RWPE2 (cell line): Measurements from ENCODE around the gene ZMIZ1.

Source experiments
- ATAC-seq: fragments of 200-7000 bp; cut with Tn5 transposase; 3 replicates; pipeline ENCODE4 v1.9.1; 2021; ENCODE audit warnings: low read depth
- DNase-seq: peaks from one replicate; pipeline ENCODE4 v3.0.0-alpha.2; 2020; ENCODE audit warnings: low spot score
- H3K27ac ChIP-seq: fragments of 450-650 bp; 2 replicates; pipeline ENCODE4 v1.5.1; 2017; ENCODE audit warnings: mild to moderate bottlenecking; ENCODE audit not compliant: poor library complexity, severe bottlenecking
- H3K27me3 ChIP-seq: fragments of 250-450 bp; sonication (Bioruptor Pico); 2 replicates; pipeline ENCODE4 v1.5.1; 2021; ENCODE audit warnings: mild to moderate bottlenecking, moderate library complexity; ENCODE audit not compliant: insufficient read depth, poor library complexity, severe bottlenecking
- H3K36me3 ChIP-seq: fragments of 250-450 bp; sonication (Bioruptor Pico); 2 replicates; pipeline ENCODE4 v1.5.1; 2020; ENCODE audit warnings: low read depth, mild to moderate bottlenecking, moderate library complexity
- H3K4me1 ChIP-seq: fragments of 250-450 bp; sonication (Bioruptor Pico); 2 replicates; pipeline ENCODE4 v1.5.1; 2021; ENCODE audit warnings: mild to moderate bottlenecking, moderate library complexity; ENCODE audit not compliant: insufficient read depth, poor library complexity, severe bottlenecking
- H3K4me3 ChIP-seq: fragments of 250-450 bp; sonication (Bioruptor Pico); 2 replicates; pipeline ENCODE4 v1.5.1; 2021; ENCODE audit warnings: mild to moderate bottlenecking, moderate library complexity; ENCODE audit not compliant: severe bottlenecking
- H3K9me3 ChIP-seq: fragments of 250-450 bp; sonication (Bioruptor Pico); 2 replicates; pipeline ENCODE4 v1.5.1; 2021; ENCODE audit warnings: mild to moderate bottlenecking, moderate library complexity; ENCODE audit not compliant: severe bottlenecking
- TF ChIP-seq, protein P1 (sequence below): fragments of 450-650 bp; IDR thresholded peaks from one replicate; pipeline ENCODE4 v1.5.1; 2017; ENCODE audit warnings: mild to moderate bottlenecking, moderate library complexity; ENCODE audit not compliant: poor library complexity, severe bottlenecking

Gene ZMIZ1

DNA sequence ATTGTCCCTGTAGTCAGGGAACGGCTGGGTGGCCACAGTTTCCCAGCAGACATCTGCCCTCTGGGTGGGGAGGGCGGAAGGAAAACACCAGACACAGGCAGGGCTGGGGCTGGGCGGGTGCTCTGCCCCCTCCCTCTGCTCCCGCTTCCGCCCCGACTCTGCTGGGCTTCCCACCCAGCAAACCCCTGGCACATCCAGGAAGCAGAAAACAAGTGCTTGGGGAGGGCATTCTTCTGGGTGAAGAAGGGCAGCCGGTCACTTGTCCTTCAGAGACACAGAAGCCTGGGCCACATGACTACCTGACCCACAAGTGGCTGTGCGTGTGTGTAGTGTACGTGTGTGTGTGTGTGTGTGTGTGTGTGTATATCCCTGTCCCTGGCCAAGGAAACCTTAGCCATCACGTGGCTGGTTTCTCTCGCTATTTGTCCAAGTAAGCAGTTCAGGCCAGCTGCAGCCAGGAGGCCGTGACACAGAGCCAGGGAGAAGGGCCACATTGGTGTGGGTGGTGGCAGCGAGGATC, 77.9 kb downstream of the ZMIZ1 start:
- DNase-seq, result no peak
- no peaks in the 10 kb centered on the region for H3K27me3 ChIP-seq
- ATAC-seq, result no peak
- H3K36me3 ChIP-seq, result no peaks in the 10 kb centered on the region; the same call in 1 of the 2 replicates
- no peaks in the 10 kb centered on the region for H3K9me3 ChIP-seq
- TF ChIP-seq, protein P1, sequence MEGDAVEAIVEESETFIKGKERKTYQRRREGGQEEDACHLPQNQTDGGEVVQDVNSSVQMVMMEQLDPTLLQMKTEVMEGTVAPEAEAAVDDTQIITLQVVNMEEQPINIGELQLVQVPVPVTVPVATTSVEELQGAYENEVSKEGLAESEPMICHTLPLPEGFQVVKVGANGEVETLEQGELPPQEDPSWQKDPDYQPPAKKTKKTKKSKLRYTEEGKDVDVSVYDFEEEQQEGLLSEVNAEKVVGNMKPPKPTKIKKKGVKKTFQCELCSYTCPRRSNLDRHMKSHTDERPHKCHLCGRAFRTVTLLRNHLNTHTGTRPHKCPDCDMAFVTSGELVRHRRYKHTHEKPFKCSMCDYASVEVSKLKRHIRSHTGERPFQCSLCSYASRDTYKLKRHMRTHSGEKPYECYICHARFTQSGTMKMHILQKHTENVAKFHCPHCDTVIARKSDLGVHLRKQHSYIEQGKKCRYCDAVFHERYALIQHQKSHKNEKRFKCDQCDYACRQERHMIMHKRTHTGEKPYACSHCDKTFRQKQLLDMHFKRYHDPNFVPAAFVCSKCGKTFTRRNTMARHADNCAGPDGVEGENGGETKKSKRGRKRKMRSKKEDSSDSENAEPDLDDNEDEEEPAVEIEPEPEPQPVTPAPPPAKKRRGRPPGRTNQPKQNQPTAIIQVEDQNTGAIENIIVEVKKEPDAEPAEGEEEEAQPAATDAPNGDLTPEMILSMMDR, result no peak
- H3K4me3 ChIP-seq, result no peak overlapping the region
- H3K4me1 ChIP-seq, result peaks cover 34% of the 10 kb centered on the region
- H3K27ac ChIP-seq, result no peak overlapping the region

DNA sequence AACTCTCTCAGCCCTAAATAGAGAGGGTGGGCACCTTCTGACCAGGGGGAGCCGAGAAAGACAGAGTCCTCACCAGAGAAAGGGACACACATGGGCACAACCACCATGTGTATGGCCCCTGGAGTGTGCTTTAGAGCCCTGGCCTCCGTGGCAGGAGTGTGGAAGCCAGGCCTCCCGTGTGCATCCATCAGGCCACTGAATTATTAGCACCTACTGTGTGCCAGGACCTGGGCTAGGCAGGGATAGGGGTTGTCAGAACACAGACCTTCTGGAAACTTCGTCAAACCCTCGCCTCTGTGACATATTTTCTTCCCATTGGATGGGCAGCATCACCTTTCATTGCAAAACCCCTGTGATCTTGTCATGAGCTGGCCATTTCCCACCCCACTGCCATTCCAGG, 78.5 kb downstream of the ZMIZ1 start:
- H3K4me1 ChIP-seq, result peaks cover 41% of the 10 kb centered on the region
- DNase-seq (no peak), ATAC-seq (no peak)
- TF ChIP-seq, protein P1, result no peak
- H3K9me3 ChIP-seq, result no peaks in the 10 kb centered on the region
- H3K27me3 ChIP-seq, result no peaks in the 10 kb centered on the region
- H3K4me3 ChIP-seq, result no peak overlapping the region
- peak overlapping the region; percentile 95 for H3K27ac ChIP-seq
- H3K36me3 ChIP-seq, result no peaks in the 10 kb centered on the region

DNA sequence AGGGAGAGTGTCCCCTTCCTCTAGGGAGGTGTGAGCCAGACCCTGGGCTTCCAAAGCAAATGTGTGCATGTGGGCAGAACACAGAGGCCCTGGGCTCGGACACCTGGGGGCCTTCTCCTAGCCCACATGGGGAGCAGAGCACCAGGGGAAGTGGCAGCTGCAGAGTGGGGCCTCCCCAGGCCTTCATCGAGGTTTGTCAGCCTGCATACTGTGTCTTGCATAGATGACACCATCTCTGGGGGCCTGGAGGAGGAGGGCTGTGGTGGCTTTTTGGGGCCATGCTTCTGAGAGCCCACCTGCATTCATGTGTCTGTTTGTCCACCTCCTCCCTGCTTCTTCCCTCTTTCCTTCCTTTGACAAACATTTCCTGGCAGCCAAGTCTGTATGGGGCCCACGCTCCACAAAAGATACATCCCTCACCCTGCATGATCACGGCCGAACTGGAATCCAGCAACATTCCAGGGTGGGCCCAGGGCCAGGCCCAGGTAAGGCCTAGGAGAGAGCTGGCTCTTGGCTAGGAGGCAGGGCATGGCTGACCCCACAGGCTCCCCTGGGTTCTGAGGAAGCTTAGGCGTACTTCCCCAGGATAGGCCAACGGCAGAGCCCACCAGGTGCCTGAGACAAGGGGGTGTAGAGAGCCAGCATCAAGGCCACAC, 79.2 kb downstream of the ZMIZ1 start:
- Histone ChIP-seq H3K27ac (peak overlapping the region; percentile 95), H3K4me1 (peaks cover 45% of the 10 kb centered on the region), H3K4me3 (no peak overlapping the region), H3K9me3 (no peaks in the 10 kb centered on the region), H3K27me3 (no peaks in the 10 kb centered on the region), H3K36me3 (no peaks in the 10 kb centered on the region)
- TF ChIP-seq, protein P1, result no peak
- ATAC-seq (no peak), DNase-seq (no peak)

DNA sequence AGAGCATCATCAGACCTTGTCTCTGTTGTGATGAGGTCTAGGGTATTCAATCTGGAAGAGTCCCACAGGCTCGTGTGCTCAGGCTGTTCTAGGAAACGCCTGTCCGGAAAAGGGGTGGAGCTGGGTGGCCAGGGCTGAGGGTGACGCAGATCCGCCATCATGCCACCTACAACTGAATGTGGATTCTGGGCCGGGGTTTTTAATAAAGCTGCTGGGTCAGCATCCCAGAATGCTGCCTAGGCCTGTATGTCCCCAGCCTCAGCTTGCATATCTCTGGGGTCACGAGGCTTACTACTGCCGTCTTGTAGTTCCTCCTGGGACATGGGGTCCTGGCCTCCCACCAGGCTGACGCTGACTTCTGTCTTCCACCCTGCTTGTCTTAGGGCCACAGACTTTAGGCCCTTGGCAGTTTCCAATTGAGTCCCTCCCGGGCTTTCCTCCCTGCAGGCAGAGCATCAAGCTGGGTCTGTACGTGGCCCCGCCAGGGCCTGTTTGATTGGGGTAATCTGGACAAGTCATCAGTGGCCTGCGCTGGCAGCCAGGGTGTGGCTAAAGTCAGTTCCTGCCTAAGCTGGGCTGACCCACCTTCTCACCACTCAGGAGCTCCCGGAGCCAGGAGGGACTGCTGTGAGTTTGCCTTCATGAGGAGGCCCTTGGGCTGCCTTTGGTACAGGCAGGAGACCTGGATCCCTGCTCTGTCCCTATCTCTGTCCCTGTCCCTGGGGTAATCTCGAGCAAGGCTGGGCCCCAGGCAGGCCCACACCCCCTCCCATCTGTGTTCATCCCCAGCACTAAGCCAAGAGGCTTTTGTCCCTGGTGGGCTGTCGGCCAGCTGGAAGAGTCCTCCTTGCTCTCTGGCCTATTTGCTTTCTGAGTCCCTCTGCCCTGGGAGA, 79.9 kb downstream of the ZMIZ1 start:
- Histone ChIP-seq H3K4me3 (peak overlapping the region; percentile 14), H3K9me3 (no peaks in the 10 kb centered on the region), H3K36me3 (no peaks in the 10 kb centered on the region), H3K27me3 (no peaks in the 10 kb centered on the region), H3K27ac (peak overlapping the region; percentile 95), H3K4me1 (peaks cover 45% of the 10 kb centered on the region)
- peak; percentile 64 for ATAC-seq
- DNase-seq, result peak; percentile 86
- TF ChIP-seq, protein P1, result no peak

DNA sequence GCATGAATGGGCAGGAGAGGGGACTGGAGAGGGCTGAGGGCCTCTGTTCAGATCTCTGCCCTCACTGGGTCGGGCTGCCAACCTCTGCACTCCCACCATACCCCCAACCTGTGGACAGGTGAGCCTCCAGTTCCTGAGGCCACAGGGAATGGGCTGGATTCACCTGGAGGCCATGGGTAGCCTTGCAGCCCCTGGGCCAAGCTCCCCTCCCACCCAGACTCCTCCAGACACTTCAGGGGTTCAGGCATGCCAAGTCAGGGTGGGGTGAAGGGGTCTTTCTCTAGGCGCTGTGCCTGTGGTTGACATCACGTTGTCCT, 80.5 kb downstream of the ZMIZ1 start:
- Histone ChIP-seq H3K9me3 (no peaks in the 10 kb centered on the region), H3K27me3 (no peaks in the 10 kb centered on the region), H3K36me3 (no peaks in the 10 kb centered on the region), H3K4me1 (peaks cover 45% of the 10 kb centered on the region), H3K27ac (peak overlapping the region; percentile 95), H3K4me3 (peak overlapping the region; percentile 14)
- DNase-seq (no peak), ATAC-seq (no peak)
- TF ChIP-seq, protein P1, result no peak
